ENCODE data around the gene MIA.

The MIA gene

GRCh38 chr19:40755791-40756190, 19.5 kb upstream of the MIA start:
- no peak for DNase-seq (ENCODE audit: low spot score)
- no peak for TF ChIP-seq CTCF (conservative IDR thresholded peaks at IDR 0.05; ENCODE audit: low read depth)
- ChIA-PET POLR2A (ENCODE audit: low non-redundant PET) (interaction anchor here (1.0 kb wide), 1 partner anchor 12 kb away, joined by 3 read pairs; no protein-coding TSS in a partner anchor), CTCF (interaction anchor here (0.6 to 1.2 kb wide), 2 partner anchors 16 to 104 kb away, joined by 3 to 7 read pairs; no protein-coding TSS in a partner anchor)
- H3K27ac ChIP-seq: peak overlapping the region; percentile 61

GRCh38 chr19:40756502-40757110, 18.7 kb upstream of the MIA start:
- POLR2A ChIA-PET (ENCODE audit: low non-redundant PET): interaction anchor here (1.0 kb wide), 1 partner anchor 13 kb away, joined by 3 read pairs; no protein-coding TSS in a partner anchor

GRCh38 chr19:40758491-40758890, 16.8 kb upstream of the MIA start:
- ChIA-PET CTCF (no interaction called here), POLR2A (ENCODE audit: low non-redundant PET) (no interaction called here)
- H3K27ac ChIP-seq: 0 out of 2 replicates have a peak overlapping the region, but pooled peaks have one; percentile 32
- no peak for DNase-seq (ENCODE audit: low spot score)
- no peak for TF ChIP-seq CTCF (conservative IDR thresholded peaks at IDR 0.05; ENCODE audit: low read depth)

More at GRCh38 chr19:40756502-40757110, 18.7 kb upstream of the MIA start:
- peak; percentile 48 for DNase-seq (ENCODE audit: low spot score)
- CTCF ChIA-PET: no interaction called here
- peak overlapping the region; percentile 61 for H3K27ac ChIP-seq
- TF ChIP-seq CTCF (conservative IDR thresholded peaks at IDR 0.05; ENCODE audit: low read depth): no peak

- CTCF ChIA-PET: no interaction called here
- H3K27ac ChIP-seq: peak overlapping the region; percentile 32; the same call in 1 of the 2 replicates
- no peak for TF ChIP-seq CTCF (conservative IDR thresholded peaks at IDR 0.05; ENCODE audit: low read depth)
- POLR2A ChIA-PET (ENCODE audit: low non-redundant PET): no interaction called here
- no peak for DNase-seq (ENCODE audit: low spot score)
Observed at GRCh38 chr19:40759352-40759751, 16.0 kb upstream of the MIA start.

- peak overlapping the region; percentile 22 for H3K27ac ChIP-seq
- no peak for DNase-seq (ENCODE audit: low spot score)
- ChIA-PET POLR2A (ENCODE audit: low non-redundant PET) (no interaction called here), CTCF (interaction anchor here (0.6 kb wide), 1 partner anchor 44 kb away, joined by 3 read pairs; no protein-coding TSS in a partner anchor)
- no peak for TF ChIP-seq CTCF (conservative IDR thresholded peaks at IDR 0.05; ENCODE audit: low read depth)
Observed at GRCh38 chr19:40762754-40763470, 12.4 kb upstream of the MIA start.

GRCh38 chr19:40763526-40763925, 11.8 kb upstream of the MIA start:
- DNase-seq (ENCODE audit: low spot score): no peak
- POLR2A ChIA-PET (ENCODE audit: low non-redundant PET): no interaction called here
- CTCF ChIA-PET: interaction anchor here (0.5 to 0.6 kb wide), 2 partner anchors 45 to 458 kb away, joined by 3 read pairs; no protein-coding TSS in a partner anchor
- no peak for TF ChIP-seq CTCF (conservative IDR thresholded peaks at IDR 0.05; ENCODE audit: low read depth)
- H3K27ac ChIP-seq: peak overlapping the region; percentile 22; the same call in 1 of the 2 replicates

Measured in RWPE1 (cell line).